GM23338 (cell line): ENCODE results near the gene SPATA31D3.

ENCODE experiments used
- CREB1 ChIP-seq: fragments of 250-450 bp; sonication (Bioruptor Pico); IDR thresholded peaks from 2 replicates; pipeline ENCODE4 v1.5.0; 2020; ENCODE audit warnings: low read depth, mild to moderate bottlenecking, moderate library complexity
- CTCF ChIP-seq, 2 experiments: fragments of 200-600 bp in 1 of 2; sonication (generic) in 1 of 2; conservative IDR thresholded peaks; 2 replicates each; pipeline versions ENCODE4 v1.5.1 to v1.6.1; 2016 to 2017; ENCODE audit warnings: antibody characterized with exemption in 2 of 2, low read depth in 2 of 2, mild to moderate bottlenecking in 2 of 2, moderate library complexity in 1 of 2
- ETS1 ChIP-seq: IDR thresholded peaks from 2 replicates; pipeline ENCODE4 v1.6.1; 2016; ENCODE audit warnings: antibody characterized with exemption
- EZH2 ChIP-seq: fragments of 200-600 bp; sonication (generic); IDR thresholded peaks from one replicate; pipeline ENCODE4 v1.8.0; 2017; ENCODE audit warnings: antibody characterized with exemption, mild to moderate bottlenecking, low read depth; ENCODE audit not compliant: unreplicated experiment
- EZH2phosphoT487 ChIP-seq: fragments of 200-600 bp; sonication (generic); IDR thresholded peaks from one replicate; pipeline ENCODE4 v1.8.1; 2018; ENCODE audit warnings: antibody characterized with exemption; ENCODE audit not compliant: unreplicated experiment
- JUNB ChIP-seq: IDR thresholded peaks from one replicate; pipeline ENCODE4 v1.6.1; 2016; ENCODE audit warnings: antibody characterized with exemption; ENCODE audit not compliant: unreplicated experiment
- NANOG ChIP-seq: IDR thresholded peaks from 2 replicates; pipeline ENCODE4 v1.6.1; 2016; ENCODE audit warnings: antibody characterized with exemption, borderline replicate concordance
- POLR2AphosphoS5 ChIP-seq: IDR thresholded peaks from 2 replicates; pipeline ENCODE4 v1.6.1; 2016; ENCODE audit warnings: antibody characterized with exemption, low read depth
- REST ChIP-seq: IDR thresholded peaks from one replicate; pipeline ENCODE4 v1.6.1; 2018; ENCODE audit warnings: antibody characterized with exemption; ENCODE audit not compliant: unreplicated experiment
- STAT1 ChIP-seq: IDR thresholded peaks from one replicate; pipeline ENCODE4 v1.6.1; 2016; ENCODE audit warnings: antibody characterized with exemption; ENCODE audit not compliant: unreplicated experiment
- ZNF114 ChIP-seq: fragments of 250-450 bp; sonication (Bioruptor Pico); IDR thresholded peaks from 2 replicates; pipeline ENCODE4 v1.5.0; 2020; ENCODE audit warnings: mild to moderate bottlenecking, moderate library complexity
- ZNF331 ChIP-seq: fragments of 250-450 bp; sonication (Bioruptor Pico); IDR thresholded peaks from 2 replicates; pipeline ENCODE4 v1.5.0; 2020; ENCODE audit warnings: low read depth, mild to moderate bottlenecking, moderate library complexity
- ZNF462 ChIP-seq: fragments of 250-450 bp; sonication (Bioruptor Pico); IDR thresholded peaks from 2 replicates; pipeline ENCODE4 v1.5.0; 2020; ENCODE audit warnings: mild to moderate bottlenecking, moderate library complexity

GRCh38 chr9:81912135-81912534 lies 31.2 kb upstream of the SPATA31D3 start:
- TF ChIP-seq CTCF (conservative IDR thresholded peaks at IDR 0.05; ENCODE audit: low read depth in 2 of 2), result no peak
- TF ChIP-seq POLR2AphosphoS5, result no peak
- TF ChIP-seq CREB1 (CRISPR knock-in tag), result no peak
- no peak for TF ChIP-seq ZNF331 (CRISPR knock-in tag)
- no peak for TF ChIP-seq JUNB
- TF ChIP-seq EZH2, result no peak
- no peak for TF ChIP-seq EZH2phosphoT487
- TF ChIP-seq ZNF114, result no peak
- TF ChIP-seq REST, result no peak
- no peak for TF ChIP-seq ZNF462 (CRISPR knock-in tag)
- TF ChIP-seq STAT1, result no peak
- no peak for TF ChIP-seq ETS1
- TF ChIP-seq NANOG, result no peak
